Body of pancreas (tissue), 4 donors: ENCODE measurements around the gene HDAC11. TPM values are rescaled to one million over a fixed set of nuclear protein-coding genes. Genes with fewer than 3 reads are reported as not detected.

Source experiments
- ATAC-seq: fragments of 150-250 bp; one replicate; pipeline ENCODE4 v1.9.1; 2016
- DNase-seq, 4 donors: peaks; one replicate each; pipeline ENCODE4 v3.0.0-alpha.2; 2019
- H3K27ac ChIP-seq, 4 donors: fragments of 200-600 bp; sonication (generic); 1 replicate in 3 of 4; 2 replicates in 1 of 4; pipeline versions ENCODE4 v1.5.1 to v1.6.1; 2016 to 2019; ENCODE audit warnings: mild to moderate bottlenecking in 1 of 4, mixed read lengths in 1 of 4, moderate library complexity in 1 of 4
- H3K27me3 ChIP-seq, 2 donors: fragments of 200-600 bp; sonication (generic); one replicate each; pipeline ENCODE4 v1.6.0; 2016; ENCODE audit warnings: mild to moderate bottlenecking in 1 of 2
- H3K36me3 ChIP-seq, 2 donors: fragments of 200-600 bp; sonication (generic); replicated peaks in 1 of 2; 2 replicates each; pipeline ENCODE4 v1.5.1; 2016; ENCODE audit warnings: low read depth in 2 of 2; ENCODE audit not compliant: insufficient read depth in 1 of 2
- H3K4me1 ChIP-seq: fragments of 200-600 bp; sonication (generic); one replicate; pipeline ENCODE4 v1.6.0; 2016
- H3K4me3 ChIP-seq, 2 donors: fragments of 200-600 bp; sonication (generic); 1 replicate in 1 of 2; 2 replicates in 1 of 2; pipeline ENCODE4 v1.5.1; 2016 to 2019
- H3K9me3 ChIP-seq, 3 donors: fragments of 200-600 bp; sonication (generic); 1 replicate in 2 of 3; 2 replicates in 1 of 3; pipeline ENCODE4 v1.5.1; 2016
- POLR2A ChIP-seq, 3 donors: fragments of 450-650 bp; IDR thresholded peaks; one replicate each; pipeline ENCODE4 v1.6.1; 2016; ENCODE audit warnings: antibody characterized with exemption in 3 of 3, mild to moderate bottlenecking in 2 of 3
- WGBS, 2 donors: methylation state at CpG; one replicate each; pipeline ENCODE4 v1.1.5; 2017; 5-methylcytosine and 5-hydroxymethylcytosine counted together
- intact Hi-C: fragments of 100-400 bp; cut with DNase I; formaldehyde crosslinking; loops from one replicate; pipeline ENCODE4 v1.15.1; 2023
- total RNA-seq, 2 donors: library from RNA; depleted of rRNA; stranded (reverse); fragments of >200 nt; gene quantifications; one replicate each; pipeline ENCODE4 v1.1.0, GENCODE V29; 2016
- TF ChIP-seq, protein P1 (sequence below), 7 experiments: fragments of 450-650 bp in 4 of 7; fragments of 200-600 bp in 3 of 7; sonication (generic) in 3 of 7; IDR thresholded peaks; one replicate each; pipeline ENCODE4 v1.5.1; 2016 to 2019; ENCODE audit warnings: antibody characterized with exemption in 7 of 7

The HDAC11 gene
- total RNA-seq, 2 donors from 2014 or later, result 13.8 to 45.4 TPM

DNA sequence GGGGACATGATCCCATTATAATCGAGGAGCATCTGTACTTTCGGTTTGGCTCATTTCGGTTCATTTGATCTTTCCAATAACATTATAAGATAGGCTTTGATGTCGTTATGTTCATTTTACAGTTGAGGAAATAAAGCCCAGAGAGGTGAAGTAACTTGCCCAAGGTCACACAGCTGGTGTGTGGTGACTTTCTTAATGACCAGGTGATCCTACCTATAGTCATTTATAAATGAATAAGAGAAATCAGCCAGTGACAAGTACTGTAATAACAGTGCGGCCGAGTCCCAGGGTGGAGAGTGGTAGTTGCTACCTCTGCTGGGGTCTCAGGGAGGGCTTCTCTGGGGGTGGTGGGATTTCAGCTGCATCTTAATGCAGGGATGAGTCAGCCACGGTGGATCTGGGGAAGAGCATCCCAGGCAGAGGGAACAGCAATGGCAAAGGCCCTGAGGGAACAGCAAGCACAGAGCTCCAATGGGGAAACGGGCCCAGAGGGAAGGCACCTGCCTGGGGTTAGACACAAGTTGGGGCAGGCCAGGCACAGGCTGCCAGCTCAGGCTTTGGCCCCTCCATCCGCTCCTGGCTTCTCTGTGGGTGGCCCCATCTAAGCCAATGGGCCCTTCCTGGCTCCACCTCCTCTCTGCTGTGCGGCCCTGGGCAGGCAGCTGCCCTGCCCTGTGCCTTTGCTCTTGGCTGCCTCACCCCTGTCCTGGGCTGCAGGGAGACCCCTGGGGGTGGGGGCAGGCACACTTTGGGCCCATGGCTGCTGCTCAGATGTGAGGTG lies 67.7 kb downstream of the HDAC11 start:
- H3K4me1 ChIP-seq, result peaks cover 5% of the 10 kb centered on the region
- TF ChIP-seq, protein P1, sequence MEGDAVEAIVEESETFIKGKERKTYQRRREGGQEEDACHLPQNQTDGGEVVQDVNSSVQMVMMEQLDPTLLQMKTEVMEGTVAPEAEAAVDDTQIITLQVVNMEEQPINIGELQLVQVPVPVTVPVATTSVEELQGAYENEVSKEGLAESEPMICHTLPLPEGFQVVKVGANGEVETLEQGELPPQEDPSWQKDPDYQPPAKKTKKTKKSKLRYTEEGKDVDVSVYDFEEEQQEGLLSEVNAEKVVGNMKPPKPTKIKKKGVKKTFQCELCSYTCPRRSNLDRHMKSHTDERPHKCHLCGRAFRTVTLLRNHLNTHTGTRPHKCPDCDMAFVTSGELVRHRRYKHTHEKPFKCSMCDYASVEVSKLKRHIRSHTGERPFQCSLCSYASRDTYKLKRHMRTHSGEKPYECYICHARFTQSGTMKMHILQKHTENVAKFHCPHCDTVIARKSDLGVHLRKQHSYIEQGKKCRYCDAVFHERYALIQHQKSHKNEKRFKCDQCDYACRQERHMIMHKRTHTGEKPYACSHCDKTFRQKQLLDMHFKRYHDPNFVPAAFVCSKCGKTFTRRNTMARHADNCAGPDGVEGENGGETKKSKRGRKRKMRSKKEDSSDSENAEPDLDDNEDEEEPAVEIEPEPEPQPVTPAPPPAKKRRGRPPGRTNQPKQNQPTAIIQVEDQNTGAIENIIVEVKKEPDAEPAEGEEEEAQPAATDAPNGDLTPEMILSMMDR (IDR thresholded peaks at IDR 0.05), result no peak
- TF ChIP-seq POLR2A (IDR thresholded peaks at IDR 0.05), result no peak
- H3K9me3 ChIP-seq, result no peaks in the 10 kb centered on the region
- peaks cover 0 to 9% of the 10 kb centered on the region in 2 donors for H3K27me3 ChIP-seq
- DNase-seq (no peak), ATAC-seq (no peak)
- no peak overlapping the region for H3K4me3 ChIP-seq
- H3K27ac ChIP-seq, result no peak overlapping the region
- no peaks in the 10 kb centered on the region for H3K36me3 ChIP-seq
- 82 to 90% methylated on average over 8 to 10 of the region's 10 CpGs for WGBS, 2 donors
- intact Hi-C loops, result no loop called here

DNA sequence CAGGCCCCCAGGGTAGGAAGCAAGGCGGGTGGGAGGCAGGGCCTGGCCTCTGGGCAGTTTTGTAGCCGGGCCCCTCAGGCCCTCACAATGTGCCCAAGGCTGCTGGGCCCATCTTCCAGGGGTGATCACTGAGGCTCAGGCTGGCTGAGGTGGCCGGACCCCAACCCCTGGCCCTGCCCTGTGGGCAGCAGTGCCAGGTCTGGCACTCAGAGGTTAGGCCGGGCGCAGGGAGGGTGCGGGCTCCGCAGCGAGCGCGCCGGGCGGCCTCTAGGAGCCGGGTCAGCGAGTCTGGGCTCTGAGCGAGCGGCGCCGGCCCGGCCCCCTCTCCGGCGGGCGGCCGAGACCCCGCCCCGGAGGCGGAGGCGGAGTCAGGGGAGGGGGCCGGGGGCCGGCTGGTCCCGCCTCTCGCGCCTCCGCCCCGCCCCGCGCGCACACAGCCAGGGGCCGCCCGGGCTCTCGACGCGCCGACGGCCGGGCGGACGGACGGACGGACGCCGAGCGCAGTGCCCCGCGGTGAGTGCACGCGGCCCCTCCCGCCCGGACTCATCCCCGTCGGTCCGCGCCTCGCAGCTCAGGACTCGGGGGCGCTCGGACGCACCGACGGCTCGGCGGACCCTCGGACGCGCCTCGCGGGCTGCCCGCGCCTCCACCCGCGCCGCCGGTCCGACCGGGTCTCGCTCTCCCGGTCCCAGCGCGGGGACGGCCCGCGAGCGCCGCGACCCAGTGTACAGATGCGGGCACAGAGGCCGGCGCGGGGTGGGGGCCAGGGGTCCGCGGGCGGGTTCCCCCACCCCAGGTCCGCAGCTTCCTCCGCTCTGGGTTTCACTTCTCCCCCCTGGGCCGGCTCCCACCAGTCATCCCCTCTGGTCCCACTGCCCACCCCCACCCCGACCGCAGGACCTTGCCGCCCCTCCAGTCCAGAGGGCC lies 68.9 kb downstream of the HDAC11 start, which contains the start of gene FBLN2:
Gene FBLN2 (plus strand): TSS at position 430 of the 927 bp plus-strand sequence. CDS start 21,231 bp downstream, outside the sequence.
- TF ChIP-seq POLR2A (IDR thresholded peaks at IDR 0.05), result no peak
- TF ChIP-seq, protein P1 (IDR thresholded peaks at IDR 0.05), result no peak
- DNase-seq (peak in 3 of 4 donors; percentile 17 to 47 (median 45)), ATAC-seq (peak; percentile 62)
- Histone ChIP-seq H3K27ac (no peak within 1 kb of the TSS), H3K4me3 (no peak within 1 kb of the TSS), H3K36me3 (no peaks in the 10 kb centered on the region), H3K27me3 (peaks cover 0 to 9% of the 10 kb centered on the region in 2 donors), H3K9me3 (no peaks in the 10 kb centered on the region), H3K4me1 (peaks cover 5% of the 10 kb centered on the region)
- WGBS, 2 donors, result 4 to 66% methylated on average over 2 to 63 of the region's 107 CpGs
- intact Hi-C loops, result no loop called here

DNA sequence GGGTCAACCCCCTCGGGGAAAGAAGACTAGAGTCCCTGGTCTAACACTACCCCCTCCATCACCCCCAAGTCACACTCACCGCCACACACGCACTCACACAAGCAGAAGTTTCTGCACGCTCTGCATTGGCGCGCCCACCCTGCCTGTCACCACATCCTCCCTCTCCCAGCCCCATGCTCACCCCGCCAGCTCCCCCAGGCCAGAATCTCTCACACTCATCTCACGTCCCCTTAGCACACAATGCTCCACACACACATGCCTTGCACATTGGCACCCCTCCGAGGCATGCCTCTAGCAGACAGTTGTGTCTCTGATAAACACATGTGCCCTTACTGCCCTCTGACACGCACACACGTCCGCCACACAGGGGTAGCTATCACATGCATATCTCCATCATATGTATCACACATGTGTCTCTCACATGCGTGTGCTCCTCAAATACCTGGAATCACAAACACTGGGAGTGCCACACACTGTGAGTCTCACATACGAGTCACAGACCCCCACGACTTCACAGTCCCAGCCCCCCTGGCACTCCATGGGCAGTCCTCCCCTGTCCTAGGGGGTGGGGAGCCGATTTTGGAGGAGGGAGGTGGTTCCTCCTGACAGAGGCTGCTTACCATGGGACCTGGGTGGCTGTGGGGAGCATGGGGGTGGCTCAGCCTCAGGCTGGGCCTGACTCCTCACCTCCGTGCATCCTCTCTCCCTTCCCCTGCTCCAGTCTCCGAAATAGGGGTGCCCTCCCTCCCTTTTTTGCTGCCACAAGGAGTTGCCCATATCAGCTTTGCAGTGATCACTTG lies 69.7 kb downstream of the HDAC11 start:
- Histone ChIP-seq H3K9me3 (no peaks in the 10 kb centered on the region), H3K36me3 (no peaks in the 10 kb centered on the region), H3K27me3 (peaks cover 0 to 9% of the 10 kb centered on the region in 2 donors), H3K4me1 (peaks cover 5% of the 10 kb centered on the region), H3K27ac (no peak overlapping the region), H3K4me3 (no peak overlapping the region)
- TF ChIP-seq, protein P1 (IDR thresholded peaks at IDR 0.05), result no peak
- no peak for TF ChIP-seq POLR2A (IDR thresholded peaks at IDR 0.05)
- WGBS, 2 donors, result 76 to 77% methylated on average over 17 of the region's 18 CpGs
- no peak for ATAC-seq
- intact Hi-C loops, result no loop called here
- DNase-seq, result no peak

DNA sequence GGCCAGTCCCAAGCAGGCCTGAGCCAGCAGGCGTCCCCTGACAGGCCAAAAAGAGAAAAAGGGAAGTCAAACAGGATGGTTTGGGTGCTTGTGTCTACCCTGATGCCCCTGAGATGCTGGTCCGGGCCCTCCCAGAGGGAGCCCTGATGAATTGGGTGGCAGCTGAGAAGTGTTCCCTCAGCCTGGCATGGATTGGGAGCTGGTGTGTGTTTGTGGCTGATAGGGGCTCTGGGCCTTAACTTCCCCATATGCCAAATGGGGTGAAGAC lies 70.3 kb downstream of the HDAC11 start:
- Histone ChIP-seq H3K4me1 (peaks cover 5% of the 10 kb centered on the region), H3K4me3 (no peak overlapping the region), H3K9me3 (no peaks in the 10 kb centered on the region), H3K36me3 (no peaks in the 10 kb centered on the region), H3K27me3 (peaks cover 0 to 9% of the 10 kb centered on the region in 2 donors), H3K27ac (no peak overlapping the region)
- intact Hi-C loops, result no loop called here
- TF ChIP-seq POLR2A (IDR thresholded peaks at IDR 0.05), result no peak
- TF ChIP-seq, protein P1 (IDR thresholded peaks at IDR 0.05), result no peak
- WGBS, 2 donors, result 39 to 76% methylated on average over 2 of the region's 2 CpGs
- no peak for ATAC-seq
- DNase-seq, result no peak
